COLO668 (cell line): Measurements from ENCODE around the gene GAD2.

Source experiments
- DNase-seq: peaks from one replicate; lab custom pipeline; 2025; ENCODE audit not compliant: unreplicated experiment; lab: John Stamatoyannopoulos, UW

Gene GAD2

GRCh38 chr10:26221541-26221940 lies 5.0 kb downstream of the GAD2 start:
- DNase-seq = no peak

DNA sequence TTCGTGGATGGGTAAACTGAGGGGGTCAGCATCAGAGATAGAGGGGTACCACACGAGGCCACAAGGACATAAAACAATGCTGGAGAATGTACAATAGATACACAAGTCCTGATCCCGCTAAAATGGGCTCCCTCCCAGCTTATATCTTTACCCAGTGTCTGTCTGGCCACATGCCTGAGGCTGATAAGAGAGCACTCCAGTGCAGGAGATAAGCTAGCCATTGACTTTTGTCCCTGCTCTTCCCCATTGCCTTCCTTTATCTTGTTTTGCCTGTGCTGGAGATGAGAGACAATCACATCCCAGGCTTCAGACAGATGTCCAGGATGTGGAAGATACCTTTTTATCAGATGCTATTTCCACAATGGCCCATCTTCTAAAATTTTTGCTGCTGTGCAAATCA lies 6.0 kb downstream of the GAD2 start:
- DNase-seq = no peak

DNA sequence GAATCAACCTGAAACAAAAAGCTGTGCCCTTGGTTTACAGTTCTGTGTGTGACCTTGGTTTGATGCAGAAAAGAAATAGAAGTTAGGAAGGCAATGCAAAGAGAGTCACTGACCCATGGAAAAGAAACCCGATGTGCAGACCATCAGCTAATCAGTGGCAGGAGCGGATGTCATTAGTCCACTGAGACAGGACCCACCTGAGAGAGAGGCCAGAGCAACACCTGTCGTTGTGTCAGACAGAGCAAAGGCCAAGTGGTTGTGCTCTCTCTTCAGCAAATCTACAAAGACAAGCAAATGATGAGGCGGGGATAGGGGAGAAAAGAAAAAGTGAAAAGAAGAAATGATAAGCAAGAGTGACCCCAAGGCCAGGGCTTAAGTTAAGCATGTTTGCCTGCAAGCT lies 8.7 kb downstream of the GAD2 start:
- no peak for DNase-seq

DNA sequence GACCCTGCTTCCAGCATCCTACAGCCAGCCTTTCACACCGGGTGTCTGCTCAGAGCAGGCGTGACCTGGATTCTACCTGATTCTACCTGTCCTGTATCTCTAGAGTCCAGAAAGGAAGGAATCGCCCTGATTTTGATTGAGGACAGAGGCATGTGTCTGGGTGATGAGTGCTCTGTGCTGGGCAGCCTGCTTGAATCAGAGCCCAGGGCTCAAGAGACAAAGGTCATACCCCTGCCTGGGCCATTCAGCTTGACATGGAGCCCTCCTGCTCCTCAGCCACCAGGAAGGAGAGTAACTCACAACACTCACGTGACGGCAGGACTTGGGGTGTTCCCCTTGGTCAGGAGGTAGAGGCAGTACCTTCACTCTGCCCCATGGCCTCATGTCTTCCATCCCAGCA lies 11.2 kb downstream of the GAD2 start:
- DNase-seq = no peak

- DNase-seq = no peak
These were observed 15.6 kb downstream of the GAD2 start for GRCh38 chr10:26232174-26232573.

DNA sequence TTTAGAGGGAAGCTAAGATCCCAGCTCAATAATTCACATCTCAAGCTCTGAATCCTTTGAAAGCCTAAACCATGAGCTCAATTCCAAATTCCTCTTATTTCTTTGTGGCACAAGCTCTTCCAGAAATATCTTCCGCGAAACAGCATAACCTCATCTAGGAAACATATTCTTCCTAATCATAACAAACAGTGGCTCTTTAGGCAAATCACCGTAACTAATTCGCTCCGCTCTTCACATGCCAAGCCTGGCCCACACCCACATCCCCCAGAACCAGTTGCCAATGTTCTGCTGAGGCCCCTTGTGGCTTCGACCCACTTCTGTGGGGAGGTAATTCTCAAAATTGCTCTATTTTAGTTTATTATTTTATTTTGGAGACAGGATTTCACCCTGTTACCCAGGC lies 19.2 kb downstream of the GAD2 start:
- DNase-seq = no peak

DNA sequence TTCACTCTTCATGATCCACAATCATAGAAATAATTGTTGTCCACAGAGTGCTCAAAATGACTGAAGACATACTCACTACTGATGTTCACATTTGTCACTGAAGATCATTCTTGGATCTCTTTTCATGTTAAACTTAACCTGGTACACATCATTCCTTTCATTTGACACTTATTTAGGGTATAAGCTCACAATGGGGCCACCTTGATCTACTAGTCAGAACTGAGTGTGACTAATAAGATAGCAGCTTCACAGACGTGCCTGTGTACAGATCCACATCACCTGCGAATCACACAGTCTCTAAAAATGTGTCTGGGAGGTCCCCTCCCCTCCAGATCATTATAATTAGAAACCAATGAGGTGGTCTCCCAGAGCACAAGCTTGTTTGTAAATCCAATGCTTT lies 21.8 kb downstream of the GAD2 start:
- DNase-seq = no peak

GRCh38 chr10:26242706-26243350 lies 26.3 kb downstream of the GAD2 start:
- no peak for DNase-seq

- DNase-seq = no peak
These were observed 26.8 kb downstream of the GAD2 start for GRCh38 chr10:26243351-26243720.

GRCh38 chr10:26249681-26250080 lies 33.1 kb downstream of the GAD2 start:
- no peak for DNase-seq

DNA sequence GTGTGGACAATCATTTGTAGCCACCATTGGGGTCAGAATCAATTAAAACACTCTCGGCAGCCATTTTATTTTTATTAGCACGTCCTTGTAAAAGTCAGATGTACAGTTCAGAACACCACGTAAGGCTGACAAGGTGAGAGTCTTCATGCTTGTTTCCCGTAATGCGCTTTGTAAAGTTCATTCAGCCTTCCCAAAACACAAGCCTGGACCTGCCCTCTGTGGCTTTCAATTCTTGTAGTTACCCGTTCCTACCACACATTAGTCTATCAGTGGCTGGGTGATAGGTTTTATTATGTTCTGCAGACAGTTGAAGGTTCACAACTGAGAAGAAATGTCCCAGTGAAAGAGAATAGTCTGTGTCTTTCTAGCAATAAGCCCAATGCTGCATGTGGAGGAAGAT lies 35.4 kb downstream of the GAD2 start:
- no peak for DNase-seq

DNA sequence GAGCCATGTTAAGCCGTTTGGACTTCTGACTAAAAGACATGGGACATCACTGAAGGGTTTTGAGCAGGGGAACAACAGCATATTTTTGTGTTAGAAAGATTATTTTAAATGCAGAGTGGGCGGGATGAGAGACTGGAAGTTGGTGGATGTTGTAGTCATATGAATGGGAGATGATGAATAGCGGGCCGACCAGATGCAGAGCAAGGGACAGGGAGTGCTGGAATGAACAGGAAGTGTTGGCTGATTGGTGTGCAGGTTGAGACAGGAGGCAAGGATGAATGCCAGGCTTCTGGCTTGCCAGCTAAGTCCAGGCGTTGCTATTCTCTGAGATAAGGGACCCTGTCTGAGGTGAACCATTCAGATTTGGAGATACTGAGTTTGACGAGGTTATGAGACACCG lies 38.0 kb downstream of the GAD2 start:
- no peak for DNase-seq

GRCh38 chr10:26259341-26259740 lies 42.8 kb downstream of the GAD2 start:
- DNase-seq = no peak

DNA sequence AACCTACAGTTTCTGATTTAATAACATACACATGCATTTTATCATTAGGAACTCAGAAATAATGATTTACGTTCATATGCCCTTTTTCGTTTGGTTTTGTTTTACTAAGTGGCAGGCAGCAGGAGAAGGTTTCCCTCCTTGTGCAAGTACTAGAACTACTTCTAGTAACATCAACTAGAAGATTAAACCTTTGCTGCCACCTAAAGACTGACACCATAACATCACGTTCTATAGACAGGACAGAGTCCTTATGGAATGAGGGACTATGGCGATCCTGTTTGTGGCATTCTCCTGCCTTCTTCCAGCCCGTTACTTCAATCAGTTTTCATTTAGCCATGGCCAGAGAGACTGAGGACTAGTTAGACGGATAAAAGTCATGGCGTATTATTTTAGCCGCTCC lies 53.2 kb downstream of the GAD2 start:
- DNase-seq = no peak

GRCh38 chr10:26274391-26274790 lies 57.8 kb downstream of the GAD2 start:
- DNase-seq = no peak

GRCh38 chr10:26278295-26278694 lies 61.7 kb downstream of the GAD2 start:
- DNase-seq = no peak

- no peak for DNase-seq
These were observed 73.7 kb downstream of the GAD2 start for GRCh38 chr10:26290236-26290635.

GRCh38 chr10:26291721-26292480 lies 75.3 kb downstream of the GAD2 start:
- no peak for DNase-seq

- no peak for DNase-seq
These were observed 79.8 kb downstream of the GAD2 start for GRCh38 chr10:26296360-26296759.

GRCh38 chr10:26300001-26300400 lies 83.4 kb downstream of the GAD2 start:
- DNase-seq = no peak

DNA sequence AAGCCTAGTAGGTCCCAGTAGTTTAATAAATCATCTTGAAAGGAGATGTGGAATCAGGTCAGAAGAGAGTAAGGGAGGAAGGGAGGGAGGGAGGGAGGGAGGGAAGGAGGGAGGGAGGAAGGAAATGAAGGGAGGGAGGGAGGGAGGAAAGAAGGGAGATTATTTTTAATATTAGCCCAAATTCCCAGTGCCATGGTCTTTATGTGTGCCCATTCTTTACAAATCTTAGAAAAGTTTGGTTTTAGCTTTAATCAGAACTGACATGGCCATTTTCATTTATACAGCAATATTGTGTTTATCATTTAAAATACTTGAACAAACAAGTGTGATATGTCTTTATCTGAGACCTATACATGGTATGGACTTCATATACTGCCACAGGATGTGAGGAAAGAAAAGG lies 86.8 kb downstream of the GAD2 start:
- DNase-seq = no peak

GRCh38 chr10:26310361-26310760 lies 93.8 kb downstream of the GAD2 start:
- DNase-seq = no peak

DNA sequence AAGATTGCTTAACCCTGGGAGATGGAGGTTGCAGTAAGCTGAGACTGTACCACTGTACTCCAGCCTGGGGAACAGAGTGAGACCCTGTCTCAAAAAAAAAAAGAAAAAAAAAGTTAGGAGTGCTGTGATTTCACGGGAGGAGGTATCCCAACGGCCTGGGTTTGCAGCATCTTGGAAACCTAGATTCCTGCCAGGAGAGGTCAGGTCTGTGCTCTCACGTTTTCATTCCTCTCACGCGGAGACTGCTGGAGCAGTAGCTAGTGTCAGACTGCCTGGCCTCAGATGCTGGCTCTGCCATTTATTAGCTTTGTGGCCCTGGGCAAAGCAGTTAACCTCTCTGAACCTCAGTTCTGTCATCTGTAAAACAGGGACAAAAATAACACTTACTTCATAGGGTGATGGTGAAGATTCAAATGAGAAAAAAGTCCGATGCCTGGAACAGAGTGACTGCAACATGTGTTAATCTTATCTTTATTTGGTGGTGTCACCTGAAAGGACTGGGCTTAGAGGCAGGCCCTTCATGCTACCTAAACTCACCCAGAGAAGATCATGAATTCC lies 94.9 kb downstream of the GAD2 start:
- no peak for DNase-seq
